Vagina (tissue), 2 donors: ENCODE data around the gene AKNAD1.

Experiments used
- CTCF ChIP-seq, 3 experiments: fragments of 450-650 bp in 2 of 3; fragments of 200-600 bp in 1 of 3; sonication (generic) in 1 of 3; IDR thresholded peaks; one replicate each; pipeline ENCODE4 v1.5.1; 2017 to 2019; ENCODE audit warnings: antibody characterized with exemption in 3 of 3, mild to moderate bottlenecking in 2 of 3, moderate library complexity in 2 of 3
- POLR2A ChIP-seq, 2 donors: fragments of 450-650 bp; IDR thresholded peaks; one replicate each; pipeline ENCODE4 v1.6.1; 2017; ENCODE audit warnings: antibody characterized with exemption in 2 of 2, mild to moderate bottlenecking in 2 of 2, moderate library complexity in 2 of 2
- POLR2AphosphoS5 ChIP-seq, 2 donors: sonication (generic); formaldehyde crosslinking; IDR thresholded peaks; one replicate each; pipeline ENCODE4 v1.9.0; 2017; ENCODE audit warnings: antibody characterized with exemption in 2 of 2, mild to moderate bottlenecking in 2 of 2, low read depth in 1 of 2; ENCODE audit not compliant: insufficient read depth in 1 of 2

GRCh38 chr1:108791790-108792189 is 65.1 kb downstream of the AKNAD1 start:
- no peak for TF ChIP-seq CTCF (IDR thresholded peaks at IDR 0.05)
- TF ChIP-seq POLR2AphosphoS5 (IDR thresholded peaks at IDR 0.05; ENCODE audit: insufficient read depth in 1 of 2, low read depth in 1 of 2) = no peak
- TF ChIP-seq POLR2A (IDR thresholded peaks at IDR 0.05) = no peak
